Esophagus muscularis mucosa (tissue), 4 donors: ENCODE data around the gene TMEM108. TPM values are rescaled to one million over a fixed set of nuclear protein-coding genes. Genes with fewer than 3 reads are reported as not detected.

Source experiments
- DNase-seq: peaks from one replicate; pipeline ENCODE4 v3.0.0-alpha.2; 2017; ENCODE audit errors: extremely low spot score
- H3K27ac ChIP-seq, 4 donors: fragments of 200-600 bp; sonication (generic); replicated peaks in 1 of 4; 1 replicate in 3 of 4; 2 replicates in 1 of 4; pipeline ENCODE4 v1.5.1; 2016 to 2019; ENCODE audit warnings: mild to moderate bottlenecking in 1 of 4
- H3K27me3 ChIP-seq, 4 donors: fragments of 200-600 bp; sonication (generic); one replicate each; pipeline versions ENCODE4 v1.5.1 to v1.6.0; 2016 to 2019
- H3K36me3 ChIP-seq, 4 donors: fragments of 200-600 bp; sonication (generic); one replicate each; pipeline ENCODE4 v1.5.1; 2016 to 2019
- H3K4me1 ChIP-seq, 4 donors: fragments of 200-600 bp; sonication (generic); one replicate each; pipeline ENCODE4 v1.5.1; 2016 to 2019
- H3K4me3 ChIP-seq, 4 donors: fragments of 200-600 bp; sonication (generic); 1 replicate in 2 of 4; 2 replicates in 2 of 4; pipeline ENCODE4 v1.5.1; 2016 to 2019; ENCODE audit warnings: mild to moderate bottlenecking in 4 of 4, moderate library complexity in 1 of 4
- H3K9me3 ChIP-seq, 4 donors: fragments of 200-600 bp; sonication (generic); 1 replicate in 3 of 4; 2 replicates in 1 of 4; pipeline ENCODE4 v1.5.1; 2016 to 2019
- EP300 ChIP-seq: sonication (generic); formaldehyde crosslinking; IDR thresholded peaks from one replicate; pipeline ENCODE4 v1.6.1; 2017; ENCODE audit warnings: antibody characterized with exemption
- POLR2A ChIP-seq: fragments of 450-650 bp; IDR thresholded peaks from one replicate; pipeline ENCODE4 v1.6.1; 2017; ENCODE audit warnings: antibody characterized with exemption, moderate library complexity, mild to moderate bottlenecking, low read depth
- POLR2AphosphoS5 ChIP-seq, 2 donors: sonication (generic); formaldehyde crosslinking; IDR thresholded peaks; one replicate each; pipeline ENCODE4 v1.6.1; 2017; ENCODE audit warnings: antibody characterized with exemption in 2 of 2
- WGBS: methylation state at CpG from one replicate; pipeline ENCODE4 v1.1.5; 2018; 5-methylcytosine and 5-hydroxymethylcytosine counted together
- intact Hi-C: fragments of 100-400 bp; cut with DNase I; formaldehyde crosslinking; loops from one replicate; pipeline ENCODE4 v1.15.1; 2023
- total RNA-seq, 4 donors: library from RNA; depleted of rRNA; stranded (reverse); fragments of >200 nt; gene quantifications; one replicate each; pipeline versions ENCODE4 v1.1.0 to v1.2.1, GENCODE V29; 2016
- TF ChIP-seq, protein P1 (sequence below), 3 experiments: fragments of 200-600 bp in 2 of 3; fragments of 450-650 bp in 1 of 3; sonication (generic) in 2 of 3; IDR thresholded peaks; one replicate each; pipeline ENCODE4 v1.5.1; 2017 to 2019; ENCODE audit warnings: antibody characterized with exemption in 3 of 3, mild to moderate bottlenecking in 2 of 3, moderate library complexity in 1 of 3

The TMEM108 gene
- total RNA-seq, 4 donors from 2014 or later, result 8.6 to 12.1 (median 11.2) TPM

DNA sequence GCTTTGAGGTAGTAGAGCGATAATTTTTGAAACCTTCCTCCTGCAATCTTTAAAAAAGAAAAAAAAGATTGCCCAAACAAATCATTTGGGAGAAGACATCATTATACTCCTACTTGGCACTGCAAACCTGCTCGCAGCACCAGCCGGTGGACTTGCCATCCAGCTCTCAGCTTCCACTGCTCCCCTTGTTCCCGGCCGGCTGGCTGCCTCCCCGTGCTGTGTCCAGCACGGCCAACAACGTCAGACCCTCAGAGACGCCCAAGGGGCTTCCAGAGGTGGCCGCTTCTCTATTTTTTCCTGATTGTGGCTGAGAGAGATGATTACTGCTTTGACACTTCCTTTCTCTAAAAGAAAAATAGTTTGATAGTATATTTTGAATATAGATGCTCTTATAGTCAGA lies 358.7 kb downstream of the TMEM108 start:
- no peak overlapping the region for H3K27ac ChIP-seq
- intact Hi-C loops, result no loop called here
- no peak for DNase-seq
- no peak overlapping the region for H3K4me3 ChIP-seq
- H3K9me3 ChIP-seq, result peaks cover 0 to 8% (median 0%) of the 10 kb centered on the region in 4 donors
- H3K4me1 ChIP-seq, result peaks cover 0 to 16% (median 15%) of the 10 kb centered on the region in 4 donors
- no peaks in the 10 kb centered on the region for H3K27me3 ChIP-seq
- TF ChIP-seq EP300 (no peak), POLR2AphosphoS5 (IDR thresholded peaks at IDR 0.05) (no peak), POLR2A (no peak)
- TF ChIP-seq, protein P1, sequence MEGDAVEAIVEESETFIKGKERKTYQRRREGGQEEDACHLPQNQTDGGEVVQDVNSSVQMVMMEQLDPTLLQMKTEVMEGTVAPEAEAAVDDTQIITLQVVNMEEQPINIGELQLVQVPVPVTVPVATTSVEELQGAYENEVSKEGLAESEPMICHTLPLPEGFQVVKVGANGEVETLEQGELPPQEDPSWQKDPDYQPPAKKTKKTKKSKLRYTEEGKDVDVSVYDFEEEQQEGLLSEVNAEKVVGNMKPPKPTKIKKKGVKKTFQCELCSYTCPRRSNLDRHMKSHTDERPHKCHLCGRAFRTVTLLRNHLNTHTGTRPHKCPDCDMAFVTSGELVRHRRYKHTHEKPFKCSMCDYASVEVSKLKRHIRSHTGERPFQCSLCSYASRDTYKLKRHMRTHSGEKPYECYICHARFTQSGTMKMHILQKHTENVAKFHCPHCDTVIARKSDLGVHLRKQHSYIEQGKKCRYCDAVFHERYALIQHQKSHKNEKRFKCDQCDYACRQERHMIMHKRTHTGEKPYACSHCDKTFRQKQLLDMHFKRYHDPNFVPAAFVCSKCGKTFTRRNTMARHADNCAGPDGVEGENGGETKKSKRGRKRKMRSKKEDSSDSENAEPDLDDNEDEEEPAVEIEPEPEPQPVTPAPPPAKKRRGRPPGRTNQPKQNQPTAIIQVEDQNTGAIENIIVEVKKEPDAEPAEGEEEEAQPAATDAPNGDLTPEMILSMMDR (IDR thresholded peaks at IDR 0.05), result no peak
- 88% methylated on average over 10 of the region's 10 CpGs for WGBS
- H3K36me3 ChIP-seq, result peaks cover 0 to 7% (median under 1%) of the 10 kb centered on the region in 4 donors

DNA sequence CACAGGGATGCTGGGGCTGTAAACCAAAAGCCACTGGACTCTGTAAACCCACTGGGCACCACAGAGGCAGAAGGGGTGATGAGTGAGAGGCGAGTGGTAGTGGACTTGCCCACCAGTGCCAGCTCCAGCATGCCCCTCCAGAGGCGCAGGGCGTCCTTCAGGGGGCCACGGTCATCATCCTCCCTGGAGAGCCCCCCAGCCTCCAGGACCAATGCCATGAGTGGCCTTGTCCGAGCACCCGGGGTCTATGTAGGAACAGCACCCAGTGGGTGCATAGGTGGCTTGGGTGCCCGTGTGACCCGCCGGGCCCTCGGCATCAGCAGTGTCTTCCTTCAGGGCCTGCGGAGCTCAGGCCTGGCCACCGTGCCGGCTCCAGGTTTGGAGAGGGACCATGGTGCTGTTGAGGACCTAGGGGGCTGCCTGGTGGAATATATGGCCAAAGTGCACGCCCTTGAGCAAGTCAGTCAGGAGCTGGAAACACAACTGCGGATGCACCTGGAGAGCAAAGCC lies 361.9 kb downstream of the TMEM108 start, which contains the start of gene BFSP2:
Gene BFSP2, plus strand, starts transcription at position 51 of the 510 bp plus-strand sequence. Its CDS starts 28 bp downstream, at position 79.
- intact Hi-C loops, result no loop called here
- no peak within 1 kb of the TSS for H3K4me3 ChIP-seq
- H3K36me3 ChIP-seq, result peaks cover 0 to 7% (median 0%) of the 10 kb centered on the region in 4 donors
- no peaks in the 10 kb centered on the region for H3K27me3 ChIP-seq
- no peak for DNase-seq
- H3K9me3 ChIP-seq, result no peaks in the 10 kb centered on the region
- TF ChIP-seq POLR2A (no peak), POLR2AphosphoS5 (IDR thresholded peaks at IDR 0.05) (no peak), EP300 (no peak)
- TF ChIP-seq, protein P1 (IDR thresholded peaks at IDR 0.05), result no peak
- peaks cover 0 to 9% (median 4%) of the 10 kb centered on the region in 4 donors for H3K4me1 ChIP-seq
- no peak within 1 kb of the TSS for H3K27ac ChIP-seq
- 95% methylated on average over 11 of the region's 15 CpGs for WGBS

GRCh38 chr3:133401374-133402135 lies 363.4 kb downstream of the TMEM108 start:
- Histone ChIP-seq H3K27me3 (no peaks in the 10 kb centered on the region), H3K4me1 (peaks cover 0 to 9% (median 4%) of the 10 kb centered on the region in 4 donors), H3K36me3 (peaks cover 0 to 2% (median 0%) of the 10 kb centered on the region in 4 donors), H3K4me3 (no peak overlapping the region), H3K27ac (no peak overlapping the region), H3K9me3 (no peaks in the 10 kb centered on the region)
- TF ChIP-seq POLR2A (no peak), POLR2AphosphoS5 (IDR thresholded peaks at IDR 0.05) (no peak), EP300 (no peak)
- TF ChIP-seq, protein P1 (IDR thresholded peaks at IDR 0.05), result no peak
- intact Hi-C loops, result no loop called here
- 57% methylated on average over 2 of the region's 2 CpGs for WGBS
- no peak for DNase-seq

DNA sequence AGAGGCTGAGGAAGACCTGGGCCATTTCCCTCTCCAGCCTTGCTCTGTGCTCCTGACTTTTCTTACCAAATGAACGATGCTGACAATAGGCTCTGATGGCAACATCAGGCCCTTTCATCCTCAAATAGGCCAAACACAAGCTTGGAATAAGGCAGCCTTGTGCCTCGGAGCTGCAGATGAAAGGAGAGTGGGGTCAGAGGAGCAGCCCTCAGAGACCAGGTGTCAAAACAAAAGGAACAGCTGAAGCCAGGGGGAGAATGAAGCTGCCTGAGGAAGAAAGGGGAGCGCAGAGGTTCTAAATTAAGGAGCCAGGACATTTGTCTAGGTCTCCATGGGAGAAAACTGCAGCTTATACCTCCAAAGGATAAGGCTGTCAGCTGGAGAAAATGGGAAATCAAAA lies 366.7 kb downstream of the TMEM108 start:
- intact Hi-C loops, result no loop called here
- H3K4me1 ChIP-seq, result peaks cover 0 to 9% (median 4%) of the 10 kb centered on the region in 4 donors
- no peak overlapping the region for H3K4me3 ChIP-seq
- no peak for DNase-seq
- no peaks in the 10 kb centered on the region for H3K9me3 ChIP-seq
- no peak overlapping the region for H3K27ac ChIP-seq
- H3K36me3 ChIP-seq, result no peaks in the 10 kb centered on the region
- 84% methylated on average over 3 of the region's 3 CpGs for whole genome bisulfite sequencing
- TF ChIP-seq POLR2AphosphoS5 (IDR thresholded peaks at IDR 0.05) (no peak), EP300 (no peak), POLR2A (no peak)
- TF ChIP-seq, protein P1 (IDR thresholded peaks at IDR 0.05), result no peak
- no peaks in the 10 kb centered on the region for H3K27me3 ChIP-seq
